Endodermal cell (in vitro differentiated cells): ENCODE measurements around the gene RNF4. TPM values are rescaled to one million over a fixed set of nuclear protein-coding genes. Genes with fewer than 3 reads are reported as not detected.

Experiments
- DNase-seq: peaks from one replicate; pipeline ENCODE4 v3.0.0-alpha.2; 2017
- H3K27ac ChIP-seq: 2 replicates; pipeline ENCODE4 v1.5.1; 2013; ENCODE audit warnings: mild to moderate bottlenecking, low read depth, low read length, moderate library complexity
- H3K27me3 ChIP-seq: 2 replicates; pipeline ENCODE4 v1.6.1; 2013; ENCODE audit warnings: mild to moderate bottlenecking, low read length, moderate library complexity; ENCODE audit not compliant: insufficient read depth, control insufficient read depth, poor library complexity, severe bottlenecking
- H3K36me3 ChIP-seq: 2 replicates; pipeline ENCODE4 v1.7.0; 2013; ENCODE audit warnings: mild to moderate bottlenecking, low read length, moderate library complexity; ENCODE audit not compliant: control insufficient read depth, insufficient read depth
- H3K4me1 ChIP-seq: one replicate; pipeline ENCODE4 v1.7.0; 2013; ENCODE audit warnings: low read length; ENCODE audit not compliant: control insufficient read depth, insufficient read depth
- H3K4me3 ChIP-seq: 2 replicates; pipeline ENCODE4 v1.5.1; 2013; ENCODE audit warnings: mild to moderate bottlenecking, low read length, moderate library complexity
- H3K9ac ChIP-seq: 2 replicates; pipeline ENCODE4 v1.6.1; 2013; ENCODE audit warnings: mild to moderate bottlenecking, low read length, moderate library complexity; ENCODE audit not compliant: poor library complexity, severe bottlenecking; ENCODE audit errors: extremely low read depth
- H3K9me3 ChIP-seq: 2 replicates; pipeline ENCODE4 v1.6.1; 2013; ENCODE audit warnings: mild to moderate bottlenecking, low read length, moderate library complexity; ENCODE audit not compliant: control insufficient read depth
- H3K27ac Mint-ChIP-seq: 2 replicates; pipeline ENCODE4 v1.8.0; 2020; ENCODE audit warnings: mixed read lengths
- H3K27me3 Mint-ChIP-seq: 2 replicates; pipeline ENCODE4 v1.8.0; 2021; ENCODE audit warnings: mild to moderate bottlenecking, mixed read lengths; ENCODE audit not compliant: insufficient read depth
- H3K36me3 Mint-ChIP-seq: 2 replicates; pipeline ENCODE4 v1.8.0; 2020; ENCODE audit warnings: low read depth, mixed read lengths
- H3K4me1 Mint-ChIP-seq: 2 replicates; pipeline ENCODE4 v1.8.0; 2020; ENCODE audit warnings: mixed read lengths
- H3K4me3 Mint-ChIP-seq: 2 replicates; pipeline ENCODE4 v1.8.0; 2020; ENCODE audit warnings: mild to moderate bottlenecking, moderate library complexity, mixed read lengths
- H3K9me3 Mint-ChIP-seq: 2 replicates; pipeline ENCODE4 v1.8.0; 2020; ENCODE audit warnings: mild to moderate bottlenecking, mixed read lengths
- CTCF ChIP-seq: fragments of 200-600 bp; sonication (generic); conservative IDR thresholded peaks from 2 replicates; pipeline ENCODE4 v1.5.0; 2021; ENCODE audit warnings: antibody characterized with exemption, mild to moderate bottlenecking
- WGBS, 2 experiments: methylation state at CpG; one replicate each; pipeline versions ENCODE4 v1.1.5 to v1.1.7; 2013; ENCODE audit warnings: missing lambda C conversion rate in 2 of 2, mixed read lengths in 1 of 2; ENCODE audit not compliant: insufficient coverage in 1 of 2, insufficient read length in 1 of 2; 5-methylcytosine and 5-hydroxymethylcytosine counted together
- total RNA-seq, 2 donors: library from RNA; stranded (reverse); fragmentation: NEBNext Ultra II Directional in 1 of 2; extraction: Animal tissue kit (Norgen Biotek cat#: 25700) in 1 of 2; gene quantifications; 2 replicates in 1 of 2; 3 replicates in 1 of 2; pipeline ENCODE4 v1.2.1, GENCODE V29; 2021

The RNF4 gene
- total RNA-seq, 2 donors from 2014 or later: 73.2 to 93.6 TPM

DNA sequence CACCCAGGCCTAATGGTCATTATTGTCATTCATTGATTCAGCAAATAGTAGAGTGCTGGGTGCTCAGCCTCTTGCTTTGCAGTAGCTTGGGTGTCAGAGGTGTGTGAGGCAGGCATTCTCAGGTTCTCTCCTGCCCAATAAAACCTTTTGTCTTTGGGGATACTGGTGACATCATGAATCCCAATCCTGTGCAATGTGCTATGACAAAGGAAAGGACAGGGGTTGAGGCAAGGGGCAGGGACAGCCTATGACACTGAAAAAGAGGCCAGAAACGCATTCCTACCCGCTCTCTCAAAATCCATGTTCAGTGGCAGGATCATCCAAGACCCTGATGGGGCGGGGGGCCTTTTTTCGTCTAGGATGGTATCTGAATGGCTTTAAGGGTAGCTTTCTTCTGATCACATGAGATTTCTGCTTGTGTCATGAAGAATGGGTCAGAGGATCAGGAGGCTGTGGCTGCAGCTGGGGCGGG is 66.0 kb downstream of the RNF4 start:
- Histone ChIP-seq H3K9me3 (no peaks in the 10 kb centered on the region), H3K4me3 (peak overlapping the region; percentile 87), H3K27ac (peak overlapping the region; percentile 97), H3K4me1 (no peaks in the 10 kb centered on the region), H3K9ac (peak overlapping the region; percentile 84), H3K36me3 (peaks cover 5% of the 10 kb centered on the region), H3K27me3 (no peaks in the 10 kb centered on the region)
- no peak for DNase-seq
- peak overlapping the region; percentile 99 for H3K27ac Mint-ChIP-seq
- no peaks in the 10 kb centered on the region for H3K9me3 Mint-ChIP-seq
- WGBS, 2 experiments: 63 to 76% methylated on average over 5 of the region's 5 CpGs
- peaks cover 10% of the 10 kb centered on the region for H3K4me1 Mint-ChIP-seq
- TF ChIP-seq CTCF: no peak
- H3K36me3 Mint-ChIP-seq: peaks cover 4% of the 10 kb centered on the region
- no peaks in the 10 kb centered on the region for H3K27me3 Mint-ChIP-seq
- H3K4me3 Mint-ChIP-seq: peak overlapping the region; percentile 83

DNA sequence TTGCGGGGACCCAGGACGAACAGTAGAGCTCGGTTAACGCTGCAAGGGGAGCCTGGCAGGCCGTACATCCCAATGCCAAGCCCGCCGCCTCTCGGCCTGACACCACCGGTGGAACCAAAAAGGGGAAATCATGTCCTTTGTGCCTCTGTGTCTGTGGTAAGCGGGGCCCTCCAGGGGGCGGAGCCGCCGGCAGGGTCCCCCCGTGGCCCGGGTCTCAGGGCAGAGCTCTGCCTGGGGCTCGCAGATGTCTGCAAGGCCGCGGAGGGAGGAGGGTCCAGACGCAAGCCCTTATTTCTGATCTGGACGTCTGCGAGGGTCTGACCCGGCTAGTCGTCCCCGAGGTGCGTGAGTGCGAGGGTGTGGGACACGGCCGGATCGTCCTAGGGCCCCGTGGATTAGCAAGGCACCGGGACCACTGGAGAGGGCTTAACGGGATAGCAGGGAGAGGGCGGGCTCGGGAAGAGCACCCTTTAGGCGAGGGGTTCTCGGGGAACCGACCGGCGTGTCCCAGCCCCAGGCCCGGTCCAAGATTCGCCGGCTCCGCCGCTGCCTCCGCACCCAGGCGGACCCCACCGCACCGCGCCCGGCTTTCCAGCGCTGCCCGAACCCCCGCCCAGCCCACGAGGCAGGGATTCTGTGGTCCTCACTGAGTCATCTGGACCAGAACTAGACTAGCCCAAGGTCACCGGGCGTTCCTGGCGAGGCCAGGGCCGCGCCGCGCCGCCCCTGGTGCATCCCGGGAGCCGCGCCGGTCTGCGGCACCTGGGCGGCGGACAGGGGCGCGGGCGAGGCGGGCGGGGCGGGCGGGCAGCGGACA is 66.7 kb downstream of the RNF4 start:
- Mint-ChIP-seq H3K27me3 (no peaks in the 10 kb centered on the region), H3K4me3 (peak overlapping the region; percentile 83), H3K36me3 (peaks cover 4% of the 10 kb centered on the region), H3K9me3 (no peaks in the 10 kb centered on the region), H3K27ac (peak overlapping the region; percentile 99), H3K4me1 (peaks cover 10% of the 10 kb centered on the region)
- peak; percentile 46 for TF ChIP-seq CTCF
- peak overlapping the region; percentile 84 for H3K9ac ChIP-seq
- H3K9me3 ChIP-seq: no peaks in the 10 kb centered on the region
- no peaks in the 10 kb centered on the region for H3K27me3 ChIP-seq
- H3K36me3 ChIP-seq: peaks cover 5% of the 10 kb centered on the region
- no peaks in the 10 kb centered on the region for H3K4me1 ChIP-seq
- peak; percentile 85 for DNase-seq
- 3 to 7% methylated on average over 26 to 77 of the region's 77 CpGs for WGBS, 2 experiments
- peak overlapping the region; percentile 97 for H3K27ac ChIP-seq
- H3K4me3 ChIP-seq: peak overlapping the region; percentile 87

GRCh38 chr4:2536193-2537010 is 67.5 kb downstream of the RNF4 start, which contains the start of gene FAM193A:
Gene FAM193A (plus strand): TSS chr4:2536647. CDS start chr4:2536916, 269 bp downstream.
- H3K9me3 ChIP-seq: no peaks in the 10 kb centered on the region
- no peak for TF ChIP-seq CTCF
- peak within 1 kb of the TSS; percentile 86 for H3K9ac ChIP-seq
- peak within 1 kb of the TSS; percentile 90 for H3K4me3 ChIP-seq
- H3K4me3 Mint-ChIP-seq: peak within 1 kb of the TSS; percentile 83
- H3K4me1 Mint-ChIP-seq: peaks cover 10% of the 10 kb centered on the region
- H3K27ac Mint-ChIP-seq: peak within 1 kb of the TSS; percentile 99
- H3K27me3 ChIP-seq: no peaks in the 10 kb centered on the region
- no peaks in the 10 kb centered on the region for H3K4me1 ChIP-seq
- peaks cover 5% of the 10 kb centered on the region for H3K36me3 ChIP-seq
- WGBS, 2 experiments: 0% methylated on average over 14 to 97 of the region's 106 CpGs
- H3K36me3 Mint-ChIP-seq: peaks cover 4% of the 10 kb centered on the region
- H3K9me3 Mint-ChIP-seq: no peaks in the 10 kb centered on the region
- DNase-seq: peak; percentile 100
- H3K27ac ChIP-seq: peak within 1 kb of the TSS; percentile 97
- no peaks in the 10 kb centered on the region for H3K27me3 Mint-ChIP-seq
